Type B pancreatic cell (in vitro differentiated cells): Measurements from ENCODE around the gene CD52. TPM values are rescaled to one million over a fixed set of nuclear protein-coding genes. Genes with fewer than 3 reads are reported as not detected.

Source experiments
- DNase-seq: peaks from one replicate; pipeline ENCODE4 v3.0.0; 2021; ENCODE audit warnings: mixed read lengths; ENCODE audit not compliant: unreplicated experiment; ENCODE audit errors: extremely low spot score
- H3K27ac Mint-ChIP-seq: 2 replicates; pipeline ENCODE4 v1.8.0; 2021; ENCODE audit warnings: mild to moderate bottlenecking, mixed read lengths
- H3K27me3 Mint-ChIP-seq: 2 replicates; pipeline ENCODE4 v1.8.0; 2021; ENCODE audit warnings: mixed read lengths
- H3K36me3 Mint-ChIP-seq: 2 replicates; pipeline ENCODE4 v1.8.0; 2021; ENCODE audit warnings: mixed read lengths
- H3K4me1 Mint-ChIP-seq: one replicate; pipeline ENCODE4 v1.8.0; 2021; ENCODE audit warnings: mixed read lengths; ENCODE audit not compliant: unreplicated experiment
- H3K4me3 Mint-ChIP-seq: 2 replicates; pipeline ENCODE4 v1.8.0; 2021; ENCODE audit warnings: mild to moderate bottlenecking, mixed read lengths
- H3K9me3 Mint-ChIP-seq: 2 replicates; pipeline ENCODE4 v1.8.0; 2021; ENCODE audit warnings: mixed read lengths
- CTCF ChIP-seq: fragments of 200-600 bp; sonication (generic); conservative IDR thresholded peaks from 2 replicates; pipeline ENCODE4 v1.5.0; 2021; ENCODE audit warnings: antibody characterized with exemption, mild to moderate bottlenecking
- total RNA-seq: library from RNA; stranded (reverse); gene quantifications from 2 replicates; pipeline ENCODE4 v1.2.1, GENCODE V29; 2021; ENCODE audit warnings: low replicate concordance

Gene CD52
- total RNA-seq, 1 donor from 2014 or later = 0.75 TPM

GRCh38 chr1:26368486-26368885, 50.7 kb downstream of the CD52 start:
- Mint-ChIP-seq H3K4me1 (peaks cover 4% of the 10 kb centered on the region), H3K36me3 (no peaks in the 10 kb centered on the region), H3K27ac (no peak overlapping the region), H3K27me3 (peaks cover 26% of the 10 kb centered on the region), H3K9me3 (peaks cover 4% of the 10 kb centered on the region), H3K4me3 (no peak overlapping the region)
- no peak for DNase-seq
- TF ChIP-seq CTCF = no peak

Other genes with a start within 250 kb of the CD52 start
- gene PDIK1L, start 206.1 kb upstream of the CD52 start, total RNA-seq = 14.7 and 18.4 TPM in 2 replicates
- 0.38 and 1.4 TPM in 2 replicates for gene FAM110D, start 158.9 kb upstream of the CD52 start, total RNA-seq
- 1.0 TPM in 1 of 2 replicates, not detected in the other for gene C1orf232, start 149.0 kb upstream of the CD52 start, total RNA-seq
- gene ZNF593, start 148.1 kb upstream of the CD52 start, total RNA-seq = 29.7 and 34.9 TPM in 2 replicates
- gene ZNF593OS, start 146.1 kb upstream of the CD52 start, total RNA-seq = not detected in 2 replicates
- 16.5 and 50.5 TPM in 2 replicates for gene CNKSR1, start 140.5 kb upstream of the CD52 start, total RNA-seq
- not detected in 2 replicates for gene CATSPER4, start 127.4 kb upstream of the CD52 start, total RNA-seq
- gene CEP85, start 83.8 kb upstream of the CD52 start, total RNA-seq = 15.9 and 26.8 TPM in 2 replicates
- gene SH3BGRL3, start 37.9 kb upstream of the CD52 start, total RNA-seq = 78.1 and 105 TPM in 2 replicates
- 27.1 and 50.5 TPM in 2 replicates for gene UBXN11, start 11.3 kb upstream of the CD52 start, total RNA-seq
- gene CRYBG2, start 36.2 kb downstream of the CD52 start, total RNA-seq = 20.0 and 67.7 TPM in 2 replicates
- not detected in 2 replicates for gene ZNF683, start 54.8 kb downstream of the CD52 start, total RNA-seq
- gene LIN28A, start 92.9 kb downstream of the CD52 start, total RNA-seq = 3.1 and 26.2 TPM in 2 replicates
- gene DHDDS, start 114.4 kb downstream of the CD52 start, total RNA-seq = 46.5 and 68.6 TPM in 2 replicates
- gene HMGN2, start 154.5 kb downstream of the CD52 start, total RNA-seq = 358 and 559 TPM in 2 replicates
- 27.7 and 31.8 TPM in 2 replicates for gene RPS6KA1, start 211.8 kb downstream of the CD52 start, total RNA-seq